Endothelial cell (in vitro differentiated cells): ENCODE data around the gene CCS. TPM values are rescaled to one million over a fixed set of nuclear protein-coding genes. Genes with fewer than 3 reads are reported as not detected.

Experiments
- DNase-seq: peaks from one replicate; pipeline ENCODE4 v3.0.0; 2021; ENCODE audit warnings: low spot score
- H3K27ac Mint-ChIP-seq: one replicate; pipeline ENCODE4 v1.8.0; 2021; ENCODE audit warnings: mixed read lengths, inconsistent platforms; ENCODE audit not compliant: unreplicated experiment
- H3K27me3 Mint-ChIP-seq: one replicate; pipeline ENCODE4 v1.8.0; 2021; ENCODE audit warnings: mild to moderate bottlenecking, moderate library complexity, mixed read lengths, inconsistent platforms; ENCODE audit not compliant: unreplicated experiment
- H3K36me3 Mint-ChIP-seq: one replicate; pipeline ENCODE4 v1.8.0; 2021; ENCODE audit warnings: mild to moderate bottlenecking, low read depth, mixed read lengths, inconsistent platforms; ENCODE audit not compliant: unreplicated experiment
- H3K4me1 Mint-ChIP-seq: one replicate; pipeline ENCODE4 v1.8.0; 2021; ENCODE audit warnings: mild to moderate bottlenecking, mixed read lengths, inconsistent platforms; ENCODE audit not compliant: unreplicated experiment
- H3K4me3 Mint-ChIP-seq: one replicate; pipeline ENCODE4 v1.8.0; 2021; ENCODE audit warnings: mild to moderate bottlenecking, mixed read lengths, inconsistent platforms; ENCODE audit not compliant: unreplicated experiment
- H3K9me3 Mint-ChIP-seq: one replicate; pipeline ENCODE4 v1.8.0; 2021; ENCODE audit warnings: mixed read lengths, inconsistent platforms; ENCODE audit not compliant: unreplicated experiment
- CTCF ChIP-seq: fragments of 200-600 bp; sonication (generic); IDR thresholded peaks from one replicate; pipeline ENCODE4 v1.5.0; 2021; ENCODE audit warnings: antibody characterized with exemption; ENCODE audit not compliant: unreplicated experiment
- total RNA-seq: library from RNA; stranded (reverse); fragmentation: NEBNext Ultra II Directional; extraction: Animal tissue kit (Norgen Biotek cat#: 25700); gene quantifications from one replicate; pipeline ENCODE4 v1.2.1, GENCODE V29; 2021; ENCODE audit not compliant: unreplicated experiment

The CCS gene
- total RNA-seq, 1 donor from 2014 or later: 51.2 TPM

DNA sequence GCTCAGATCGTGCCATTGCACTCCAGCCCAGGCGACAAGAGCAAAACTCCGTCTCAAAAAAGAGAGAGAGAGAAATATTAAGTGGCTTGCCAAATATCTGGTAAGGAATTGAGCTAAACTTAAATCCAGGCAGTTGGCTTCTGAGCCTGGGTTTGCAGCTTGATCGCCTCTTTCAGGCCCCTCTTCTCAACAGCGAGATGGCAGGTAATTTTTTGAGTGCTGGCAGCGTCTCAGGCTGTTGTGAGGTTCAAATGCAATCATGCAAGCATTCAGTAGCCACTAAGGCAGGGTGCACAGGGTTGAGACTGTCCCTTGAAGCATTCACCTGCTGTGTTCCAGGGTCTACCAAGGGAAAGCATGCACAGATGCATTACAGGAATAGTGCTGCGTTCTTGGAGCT, 23.9 kb upstream of the CCS start:
- no peak overlapping the region for H3K27ac Mint-ChIP-seq
- H3K27me3 Mint-ChIP-seq: peaks cover 6% of the 10 kb centered on the region
- no peak for DNase-seq
- H3K9me3 Mint-ChIP-seq: no peaks in the 10 kb centered on the region
- no peak overlapping the region for H3K4me3 Mint-ChIP-seq
- TF ChIP-seq CTCF: no peak
- peaks cover 4% of the 10 kb centered on the region for H3K36me3 Mint-ChIP-seq
- no peaks in the 10 kb centered on the region for H3K4me1 Mint-ChIP-seq

DNA sequence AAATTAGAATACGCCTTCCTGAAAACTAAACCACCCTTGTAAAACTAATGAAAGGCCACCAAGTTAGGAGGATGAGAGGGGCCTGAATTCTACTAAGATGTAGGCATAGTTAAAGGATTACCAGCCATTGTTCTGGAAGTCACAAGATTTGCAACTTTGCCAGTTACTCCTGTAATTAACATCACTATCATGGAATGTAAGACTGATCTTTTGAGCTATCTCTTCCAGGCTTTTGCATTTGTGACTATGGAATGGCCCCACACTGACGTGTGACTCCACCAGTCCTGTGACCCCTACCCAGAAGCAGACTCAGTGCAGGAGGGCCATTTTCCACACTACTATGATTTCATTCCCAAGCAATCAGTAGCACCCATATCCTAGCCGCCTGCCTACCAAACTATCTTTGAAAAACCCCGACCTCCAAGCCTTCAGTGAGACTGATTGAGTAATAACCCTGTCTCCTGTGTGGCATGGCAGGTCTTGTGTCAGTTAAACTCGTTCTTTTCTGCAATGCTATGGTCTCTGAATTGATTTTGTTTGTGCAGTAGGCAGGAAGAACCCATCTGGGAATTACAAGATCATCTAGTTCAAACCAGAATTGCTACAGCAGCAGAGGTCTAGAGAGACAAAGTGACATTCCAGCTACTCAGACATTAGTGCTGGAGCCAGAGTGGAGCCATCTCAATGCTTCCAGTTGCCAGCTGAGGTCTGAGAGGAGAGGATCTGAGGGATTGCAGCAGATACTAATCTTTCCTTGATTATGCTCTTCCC, 22.7 kb upstream of the CCS start:
- no peak for TF ChIP-seq CTCF
- Mint-ChIP-seq H3K27me3 (peaks cover 4% of the 10 kb centered on the region), H3K9me3 (no peaks in the 10 kb centered on the region), H3K4me1 (no peaks in the 10 kb centered on the region), H3K4me3 (no peak overlapping the region), H3K27ac (no peak overlapping the region), H3K36me3 (peaks cover 7% of the 10 kb centered on the region)
- DNase-seq: no peak

- H3K27me3 Mint-ChIP-seq: peaks cover 4% of the 10 kb centered on the region
- TF ChIP-seq CTCF: no peak
- no peaks in the 10 kb centered on the region for H3K9me3 Mint-ChIP-seq
- no peak overlapping the region for H3K4me3 Mint-ChIP-seq
- no peak for DNase-seq
- H3K4me1 Mint-ChIP-seq: no peaks in the 10 kb centered on the region
- H3K36me3 Mint-ChIP-seq: peaks cover 7% of the 10 kb centered on the region
- H3K27ac Mint-ChIP-seq: no peak overlapping the region
Observed at GRCh38 chr11:66570850-66571180, 22.2 kb upstream of the CCS start.

GRCh38 chr11:66579017-66579606, 13.9 kb upstream of the CCS start:
- TF ChIP-seq CTCF: peak; percentile 81
- Mint-ChIP-seq H3K36me3 (peaks cover 2% of the 10 kb centered on the region), H3K27me3 (peaks cover 5% of the 10 kb centered on the region), H3K4me3 (no peak overlapping the region), H3K27ac (no peak overlapping the region), H3K9me3 (peaks cover 4% of the 10 kb centered on the region), H3K4me1 (no peaks in the 10 kb centered on the region)
- DNase-seq: peak; percentile 86

DNA sequence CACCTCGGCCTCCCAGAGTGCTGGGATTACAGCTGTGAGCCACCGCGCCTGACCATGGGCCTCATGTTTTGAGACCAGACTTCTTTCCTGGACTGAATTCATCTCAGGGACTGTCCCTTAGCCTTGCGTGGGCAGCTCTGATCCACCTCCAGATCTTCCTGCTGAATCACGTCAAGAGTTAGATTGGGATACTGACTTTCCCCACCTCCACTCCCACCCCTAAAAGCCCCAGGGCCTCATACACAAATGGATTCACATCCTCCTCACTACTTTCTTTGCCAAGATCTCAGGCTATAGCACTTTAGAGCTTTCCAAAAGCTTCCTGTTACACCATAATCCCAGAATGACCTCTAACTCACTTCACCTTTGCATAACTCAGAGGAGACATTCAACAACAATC, 12.2 kb upstream of the CCS start:
- H3K36me3 Mint-ChIP-seq: no peaks in the 10 kb centered on the region
- DNase-seq: no peak
- no peaks in the 10 kb centered on the region for H3K4me1 Mint-ChIP-seq
- H3K4me3 Mint-ChIP-seq: no peak overlapping the region
- no peak for TF ChIP-seq CTCF
- no peak overlapping the region for H3K27ac Mint-ChIP-seq
- H3K9me3 Mint-ChIP-seq: peaks cover 4% of the 10 kb centered on the region
- H3K27me3 Mint-ChIP-seq: peaks cover 5% of the 10 kb centered on the region
